Hematopoietic multipotent progenitor cell treated with erythropoietin and hydrocortisone succinate and interleukin-3 and kit ligand, for 15 days (in vitro differentiated cells): Measurements from ENCODE around the gene ENTR1.
"Not testable (repeated sequence)": the region's sequence is repeated elsewhere in the genome, so short reads cannot be mapped to it uniquely, and the experiment has no call there.

Experiments used
- DNase-seq: peaks from one replicate; pipeline ENCODE4 v3.0.0-alpha.2; 2015; ENCODE audit warnings: low spot score

The ENTR1 gene

GRCh38 chr9:136438548-136439480, 28.4 kb upstream of the ENTR1 start:
- DNase-seq: peak; percentile 12

GRCh38 chr9:136437839-136438547, 27.6 kb upstream of the ENTR1 start:
- DNase-seq: no peak

GRCh38 chr9:136437430-136437829, 27.0 kb upstream of the ENTR1 start:
- no peak for DNase-seq

- DNase-seq: no peak
Measured at GRCh38 chr9:136436055-136436634, 25.7 kb upstream of the ENTR1 start.

- DNase-seq: no peak
Measured at GRCh38 chr9:136434580-136435169, 24.3 kb upstream of the ENTR1 start.

GRCh38 chr9:136433849-136434579, 23.6 kb upstream of the ENTR1 start:
- DNase-seq: no peak

- no peak for DNase-seq
Measured at GRCh38 chr9:136433043-136433715, 22.8 kb upstream of the ENTR1 start.

- DNase-seq: no peak
Measured at GRCh38 chr9:136432591-136432990, 22.2 kb upstream of the ENTR1 start.

- DNase-seq: no peak
Measured at GRCh38 chr9:136431782-136432350, 21.5 kb upstream of the ENTR1 start.

- DNase-seq: no peak
Measured at GRCh38 chr9:136430588-136431234, 20.3 kb upstream of the ENTR1 start.

GRCh38 chr9:136429683-136430491, 19.5 kb upstream of the ENTR1 start:
- DNase-seq: no peak

GRCh38 chr9:136429075-136429628, 18.7 kb upstream of the ENTR1 start:
- no peak for DNase-seq

GRCh38 chr9:136426787-136427186, 16.4 kb upstream of the ENTR1 start:
- DNase-seq: no peak

- not testable (repeated sequence) for DNase-seq
Measured at GRCh38 chr9:136425367-136425766, 15.0 kb upstream of the ENTR1 start.

GRCh38 chr9:136424750-136425362, 14.4 kb upstream of the ENTR1 start:
- DNase-seq: no peak

- DNase-seq: no peak
Measured at GRCh38 chr9:136423432-136424146, 13.2 kb upstream of the ENTR1 start.

GRCh38 chr9:136422876-136423275, 12.5 kb upstream of the ENTR1 start:
- DNase-seq: no peak

GRCh38 chr9:136421791-136422190, 11.4 kb upstream of the ENTR1 start:
- no peak for DNase-seq
